KOPT-K1 (cell line): ENCODE results near the gene GPRIN2.
"Not testable (repeated sequence)": the region's sequence is repeated elsewhere in the genome, so short reads cannot be mapped to it uniquely, and the experiment has no call there.

Experiments used
- H3K27ac ChIP-seq: fragments of 200-600 bp; sonication (generic); 2 replicates; pipeline ENCODE4 v1.5.1; 2016; ENCODE audit warnings: antibody characterized with exemption, mild to moderate bottlenecking, low read depth, low read length; ENCODE audit not compliant: poor library complexity, severe bottlenecking
- H3K36me3 ChIP-seq: fragments of 200-600 bp; sonication (generic); 2 replicates; pipeline ENCODE4 v1.5.1; 2017; ENCODE audit warnings: antibody characterized with exemption, mild to moderate bottlenecking, low read length, moderate library complexity; ENCODE audit not compliant: insufficient read depth
- H3K9me3 ChIP-seq: fragments of 200-600 bp; sonication (generic); 2 replicates; pipeline ENCODE4 v1.5.1; 2017; ENCODE audit warnings: antibody characterized with exemption, low read length, mild to moderate bottlenecking; ENCODE audit not compliant: insufficient read depth, poor library complexity, severe bottlenecking

GPRIN2 gene

DNA sequence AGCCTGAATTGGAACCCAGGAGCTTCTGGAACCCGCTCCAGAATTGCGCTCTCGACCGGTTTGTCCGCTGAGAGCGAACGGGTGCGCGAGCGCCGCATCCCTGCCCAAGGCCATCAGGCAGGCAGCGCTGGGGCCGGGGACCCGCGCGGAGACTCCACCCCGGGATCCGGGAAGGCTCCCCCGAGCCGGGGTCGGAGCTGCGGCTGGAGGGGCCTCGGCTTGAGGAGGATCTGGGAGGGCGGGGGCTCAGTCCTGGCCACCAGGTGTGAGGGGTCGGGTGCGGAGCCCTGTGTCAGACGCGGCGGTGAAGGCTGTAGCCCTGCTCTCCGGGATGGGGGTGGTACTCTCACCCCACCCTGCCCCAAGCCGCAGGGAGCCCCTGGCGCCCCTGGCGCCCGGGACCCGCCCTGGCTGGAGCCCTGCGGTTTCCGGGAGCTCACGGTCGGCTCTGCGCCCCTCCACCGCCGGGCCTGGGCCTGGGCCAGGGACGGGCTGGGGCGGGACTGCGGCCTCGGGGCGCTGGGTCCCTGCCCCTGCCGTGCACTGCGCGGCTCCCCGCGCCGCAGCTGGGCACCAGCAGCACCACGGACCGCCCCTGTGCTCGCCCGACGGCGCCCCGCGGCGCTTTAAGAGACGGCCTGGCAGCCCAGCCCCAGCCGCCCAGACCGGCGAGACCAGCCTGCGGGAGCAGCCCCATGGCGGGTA, 22.2 kb upstream of the GPRIN2 start, which contains the start of gene SYT15:
TSS of gene SYT15 (plus strand) at position 655 of the 705 bp plus-strand sequence. CDS start at position 696, 41 bp downstream.
- H3K36me3 ChIP-seq, H3K9me3 ChIP-seq, H3K27ac ChIP-seq: not testable (repeated sequence)

DNA sequence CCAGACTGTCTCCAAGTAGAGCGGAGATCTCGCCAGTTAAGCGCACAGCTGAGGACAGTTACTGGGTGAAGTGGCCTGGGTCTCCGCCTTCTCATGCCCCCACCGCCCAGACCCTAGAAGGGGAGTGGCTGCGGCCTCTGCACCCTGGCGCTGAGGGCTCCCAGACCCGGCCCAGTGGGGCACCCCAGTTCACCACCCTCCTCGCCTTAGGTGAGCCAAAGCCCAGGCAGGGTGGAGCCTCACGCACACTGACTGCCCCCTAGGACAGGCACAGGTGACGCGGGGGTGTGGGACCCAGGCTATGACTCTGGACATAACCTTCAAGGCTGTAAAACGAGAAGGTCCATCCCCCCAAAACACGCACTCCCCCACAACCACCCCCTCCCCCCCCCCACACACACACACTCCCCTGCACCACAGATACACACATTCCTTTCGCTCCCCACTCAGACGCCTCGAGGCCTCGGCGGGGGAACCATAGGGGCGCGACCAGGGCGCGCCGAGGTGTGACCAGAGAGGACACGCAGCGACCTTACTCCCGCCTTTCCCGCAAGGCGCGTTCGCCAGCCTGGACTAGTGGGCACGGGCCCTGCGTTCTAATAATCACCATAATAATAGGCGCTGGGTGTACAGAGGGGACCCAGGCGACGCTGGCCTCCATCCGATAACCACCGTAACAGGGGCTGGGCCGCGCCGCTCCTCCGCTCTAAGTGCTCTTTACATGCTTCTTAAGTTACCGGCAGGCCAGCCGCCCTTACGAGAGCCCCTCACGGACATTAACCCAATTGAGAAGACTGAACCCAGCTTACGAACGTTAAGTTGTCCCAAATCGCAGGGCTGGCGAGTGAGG, 21.4 kb upstream of the GPRIN2 start:
- not testable (repeated sequence) for H3K36me3 ChIP-seq, H3K27ac ChIP-seq

GRCh38 chr10:46573884-46574283, 17.4 kb upstream of the GPRIN2 start:
- H3K9me3 ChIP-seq, H3K27ac ChIP-seq, H3K36me3 ChIP-seq: not testable (repeated sequence)

More for the DNA sequence above, 21.4 kb upstream of the GPRIN2 start:
- H3K9me3 ChIP-seq: not testable (repeated sequence)

DNA sequence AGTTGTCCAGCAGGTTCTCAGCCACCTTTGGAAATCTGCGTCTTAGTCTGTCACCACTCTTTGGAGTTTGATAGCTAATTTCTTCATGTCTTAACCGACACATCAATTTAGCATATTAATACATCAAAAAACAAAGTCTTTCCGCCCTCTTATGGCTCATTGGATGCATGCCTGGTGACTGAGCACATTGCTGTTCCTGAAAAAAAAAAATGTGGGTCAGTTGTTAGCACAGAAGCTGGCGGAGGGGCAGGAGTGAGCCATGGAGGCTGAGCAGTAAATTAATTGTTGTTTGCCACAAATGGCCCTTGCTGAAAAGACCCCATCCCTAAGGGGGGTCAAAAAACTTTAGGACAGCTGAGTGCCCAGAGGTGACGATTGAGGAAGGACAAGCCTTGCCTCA, 16.9 kb upstream of the GPRIN2 start:
- H3K36me3 ChIP-seq: not testable (repeated sequence)

GRCh38 chr10:46572765-46573164, 16.3 kb upstream of the GPRIN2 start:
- not testable (repeated sequence) for H3K27ac ChIP-seq, H3K9me3 ChIP-seq, H3K36me3 ChIP-seq

More for the DNA sequence above, 16.9 kb upstream of the GPRIN2 start:
- H3K27ac ChIP-seq, H3K9me3 ChIP-seq: not testable (repeated sequence)

GRCh38 chr10:46570655-46571054, 14.2 kb upstream of the GPRIN2 start:
- not testable (repeated sequence) for H3K9me3 ChIP-seq, H3K27ac ChIP-seq, H3K36me3 ChIP-seq

DNA sequence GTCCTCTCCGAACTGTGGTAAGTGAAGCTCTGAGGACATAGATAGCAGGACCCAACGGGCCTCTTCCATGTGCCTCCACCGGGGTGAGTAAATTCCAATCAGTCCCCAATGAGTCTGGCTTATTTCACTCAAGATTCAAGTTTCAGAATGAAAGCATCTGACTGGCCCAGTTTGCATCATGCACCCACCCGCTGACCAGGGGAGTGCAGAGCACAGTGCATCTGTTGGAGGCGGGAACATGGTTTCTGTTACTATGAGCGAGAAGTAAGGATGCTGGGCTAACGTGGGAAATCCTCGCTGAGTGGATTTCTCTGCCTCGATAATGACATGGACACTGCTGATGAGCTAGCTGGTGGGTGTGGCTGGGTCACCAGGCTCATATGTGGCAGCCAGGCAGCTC, 10.7 kb upstream of the GPRIN2 start:
- H3K27ac ChIP-seq, H3K9me3 ChIP-seq, H3K36me3 ChIP-seq: not testable (repeated sequence)

DNA sequence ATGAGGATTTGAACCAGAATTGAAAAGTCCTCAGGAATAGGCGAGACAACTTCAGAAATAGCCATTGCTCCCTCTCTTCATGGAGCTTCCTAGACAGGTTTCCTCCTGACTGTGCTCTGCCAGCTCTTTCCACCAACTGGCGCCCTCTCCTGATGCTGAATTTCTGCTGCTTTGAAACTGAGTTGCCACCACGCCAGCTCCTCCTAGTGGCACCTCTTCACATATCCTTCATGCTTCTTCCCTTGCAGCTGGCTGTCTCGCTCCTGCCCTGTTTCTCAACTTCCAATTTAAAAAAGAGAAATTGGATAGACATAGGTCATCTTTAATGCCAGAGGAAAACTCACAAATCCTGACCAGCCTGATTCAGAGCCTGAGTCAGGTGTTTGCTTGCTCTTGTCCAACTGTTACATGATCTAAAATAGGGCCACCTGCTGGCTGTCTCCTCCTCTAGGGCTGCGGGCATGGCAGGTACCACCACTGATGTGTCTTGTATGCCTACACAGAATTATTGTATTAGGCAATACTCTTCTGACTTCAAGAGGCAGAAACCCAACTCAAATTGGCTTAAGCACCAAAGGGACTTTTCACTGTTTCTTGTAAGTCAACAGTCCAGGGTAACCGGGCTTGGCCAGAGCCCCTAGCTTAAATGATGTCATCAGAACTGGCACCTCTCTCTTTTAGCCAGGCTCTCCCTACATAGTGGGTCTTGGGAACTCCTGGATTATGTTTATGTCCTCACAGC, 9.3 kb upstream of the GPRIN2 start:
- H3K36me3 ChIP-seq, H3K9me3 ChIP-seq, H3K27ac ChIP-seq: not testable (repeated sequence)

DNA sequence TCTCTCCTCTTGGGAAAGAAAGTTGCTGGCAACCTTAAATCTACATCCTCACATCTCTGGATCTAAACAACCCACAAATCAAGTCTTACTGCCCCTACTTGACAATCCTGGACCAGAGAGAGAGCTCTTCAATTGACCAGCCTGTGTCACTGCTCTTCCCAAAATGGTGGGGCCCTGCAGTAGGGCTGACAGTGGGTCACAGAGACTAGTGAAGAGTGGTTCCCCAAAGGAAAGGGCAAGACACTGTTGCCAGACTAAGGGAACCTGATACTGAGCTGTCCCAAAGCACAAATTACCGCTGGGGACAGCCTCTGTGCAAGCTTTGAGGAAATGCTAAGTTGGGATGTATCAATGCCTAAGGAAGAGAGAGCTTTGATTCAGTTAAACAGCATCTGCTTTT, 4.5 kb upstream of the GPRIN2 start:
- no peaks in the 10 kb centered on the region for H3K36me3 ChIP-seq
- no peaks in the 10 kb centered on the region for H3K9me3 ChIP-seq
- H3K27ac ChIP-seq: no peak overlapping the region

DNA sequence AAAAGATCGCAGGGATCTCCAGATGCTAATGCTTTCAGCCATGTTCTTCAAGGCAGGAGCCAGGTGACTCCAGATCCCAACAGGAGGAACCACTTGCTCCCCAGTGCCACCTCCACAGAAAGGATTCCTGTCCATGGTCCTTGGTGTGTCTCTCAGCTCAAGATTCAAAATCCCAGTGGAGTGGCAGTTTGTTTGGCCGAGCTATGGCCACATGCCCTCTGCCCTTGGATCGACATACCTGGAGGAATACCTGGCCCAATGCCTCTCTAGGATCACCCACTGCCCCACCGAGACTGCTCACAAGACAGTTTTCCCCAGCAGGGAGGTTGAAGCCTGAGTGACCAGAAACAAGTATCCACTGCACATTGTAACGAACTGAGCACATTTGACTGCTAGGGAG, 3.9 kb upstream of the GPRIN2 start:
- Histone ChIP-seq H3K9me3 (no peaks in the 10 kb centered on the region), H3K27ac (no peak overlapping the region), H3K36me3 (no peaks in the 10 kb centered on the region)

DNA sequence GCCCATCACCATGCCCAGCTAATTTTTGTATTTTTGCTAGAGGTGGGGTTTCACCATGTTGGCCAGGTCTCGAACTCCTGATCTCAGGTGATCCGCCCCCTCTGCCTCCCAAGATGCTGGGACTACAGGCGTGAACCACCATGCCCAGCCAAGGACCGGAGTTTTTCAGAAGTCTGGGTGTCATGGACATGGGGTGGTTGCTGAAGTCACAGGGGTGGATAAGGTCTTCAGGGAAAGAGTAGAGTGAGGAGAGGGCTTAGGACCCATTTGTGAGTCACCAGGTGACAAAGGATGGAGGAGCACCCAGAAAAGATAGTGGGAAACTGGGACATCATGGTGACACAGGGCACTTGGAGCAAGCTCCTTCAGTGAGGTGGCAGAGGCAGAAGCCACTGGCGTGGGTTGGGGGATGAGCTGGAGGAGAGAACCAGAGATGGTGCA, 2.8 kb upstream of the GPRIN2 start:
- Histone ChIP-seq H3K27ac (no peak overlapping the region), H3K36me3 (no peaks in the 10 kb centered on the region), H3K9me3 (no peaks in the 10 kb centered on the region)

GRCh38 chr10:46558392-46559185, 2.1 kb upstream of the GPRIN2 start:
- Histone ChIP-seq H3K36me3 (no peaks in the 10 kb centered on the region), H3K9me3 (no peaks in the 10 kb centered on the region), H3K27ac (no peak overlapping the region)

GRCh38 chr10:46558122-46558391, 1.6 kb upstream of the GPRIN2 start:
- no peak overlapping the region for H3K27ac ChIP-seq
- H3K36me3 ChIP-seq: no peaks in the 10 kb centered on the region
- H3K9me3 ChIP-seq: no peaks in the 10 kb centered on the region

- Histone ChIP-seq H3K36me3 (no peaks in the 10 kb centered on the region), H3K27ac (no peak overlapping the region), H3K9me3 (no peaks in the 10 kb centered on the region)
Measured at GRCh38 chr10:46557319-46558121, 1.1 kb upstream of the GPRIN2 start.
